ENCODE data around the gene AHRR. TPM values are rescaled to one million over a fixed set of nuclear protein-coding genes. Genes with fewer than 3 reads are reported as not detected.
"Not testable (repeated sequence)": the region's sequence is repeated elsewhere in the genome, so short reads cannot be mapped to it uniquely, and the experiment has no call there.

AHRR gene
- total RNA-seq (10 to 100 TPM; 36.9 to 43.4 TPM), polyA plus RNA-seq (ENCODE audit: insufficient read depth, low read depth, low replicate concordance) (68.5 TPM)
- long read RNA-seq, donor 1, result 0 reads
- long read RNA-seq, donor 2, result 0 reads

GRCh38 chr5:321230-321725, at the start of gene AHRR:
Gene AHRR (plus strand): TSS chr5:321714. CDS start chr5:343903, 22,189 bp downstream.
- Histone ChIP-seq H3K4me3 (peak within 1 kb of the TSS; percentile 41 to 50), H3K9me3 (no peaks in the 10 kb centered on the region), H3K27me3 (no peaks in the 10 kb centered on the region), H3K4me1 (no peaks in the 10 kb centered on the region), H3K36me3 (ENCODE audit: low read depth, missing control alignments) (no peaks in the 10 kb centered on the region), H3K27ac (no peak within 1 kb of the TSS)
- TF ChIP-seq, protein P1, sequence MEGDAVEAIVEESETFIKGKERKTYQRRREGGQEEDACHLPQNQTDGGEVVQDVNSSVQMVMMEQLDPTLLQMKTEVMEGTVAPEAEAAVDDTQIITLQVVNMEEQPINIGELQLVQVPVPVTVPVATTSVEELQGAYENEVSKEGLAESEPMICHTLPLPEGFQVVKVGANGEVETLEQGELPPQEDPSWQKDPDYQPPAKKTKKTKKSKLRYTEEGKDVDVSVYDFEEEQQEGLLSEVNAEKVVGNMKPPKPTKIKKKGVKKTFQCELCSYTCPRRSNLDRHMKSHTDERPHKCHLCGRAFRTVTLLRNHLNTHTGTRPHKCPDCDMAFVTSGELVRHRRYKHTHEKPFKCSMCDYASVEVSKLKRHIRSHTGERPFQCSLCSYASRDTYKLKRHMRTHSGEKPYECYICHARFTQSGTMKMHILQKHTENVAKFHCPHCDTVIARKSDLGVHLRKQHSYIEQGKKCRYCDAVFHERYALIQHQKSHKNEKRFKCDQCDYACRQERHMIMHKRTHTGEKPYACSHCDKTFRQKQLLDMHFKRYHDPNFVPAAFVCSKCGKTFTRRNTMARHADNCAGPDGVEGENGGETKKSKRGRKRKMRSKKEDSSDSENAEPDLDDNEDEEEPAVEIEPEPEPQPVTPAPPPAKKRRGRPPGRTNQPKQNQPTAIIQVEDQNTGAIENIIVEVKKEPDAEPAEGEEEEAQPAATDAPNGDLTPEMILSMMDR (IDR thresholded peaks at IDR 0.05), result peak in 1 of 3 experiments; percentile 20
- no peak for TF ChIP-seq POLR2A (IDR thresholded peaks at IDR 0.05)
- intact Hi-C loops (cut with DNase I; ENCODE audit: low total_unique reads), result no loop called here
- WGBS, 2 donors, result 0% methylated on average over 10 to 44 of the region's 51 CpGs
- peak; percentile 60 for DNase-seq

- H3K9me3 ChIP-seq; intact Hi-C loops (cut with DNase I; ENCODE audit: low total_unique reads); H3K27me3 ChIP-seq; DNase-seq; H3K36me3 ChIP-seq (ENCODE audit: low read depth, missing control alignments): not testable (repeated sequence)
- peak overlapping the region; percentile 92 to 98 for H3K4me3 ChIP-seq
- peak overlapping the region; percentile 67 to 84 for H3K27ac ChIP-seq
- peaks cover 11% of the 10 kb centered on the region for H3K4me1 ChIP-seq
- WGBS, 2 donors, result 3% methylated on average over 23 of the region's 41 CpGs; no CpG with 5 or more reads in 1 of the 2 donors
Observed at GRCh38 chr5:271828-272167, 49.7 kb upstream of the AHRR start.

GRCh38 chr5:273091-273490, 48.4 kb upstream of the AHRR start:
- DNase-seq; H3K9me3 ChIP-seq; H3K36me3 ChIP-seq (ENCODE audit: low read depth, missing control alignments); intact Hi-C loops (cut with DNase I; ENCODE audit: low total_unique reads); H3K27ac ChIP-seq; H3K27me3 ChIP-seq: not testable (repeated sequence)
- 42% methylated on average over 9 of the region's 9 CpGs for WGBS, 2 donors
- H3K4me1 ChIP-seq, result peaks cover 11% of the 10 kb centered on the region
- H3K4me3 ChIP-seq, result peak overlapping the region in 1 of 2 donors; percentile 98

DNA sequence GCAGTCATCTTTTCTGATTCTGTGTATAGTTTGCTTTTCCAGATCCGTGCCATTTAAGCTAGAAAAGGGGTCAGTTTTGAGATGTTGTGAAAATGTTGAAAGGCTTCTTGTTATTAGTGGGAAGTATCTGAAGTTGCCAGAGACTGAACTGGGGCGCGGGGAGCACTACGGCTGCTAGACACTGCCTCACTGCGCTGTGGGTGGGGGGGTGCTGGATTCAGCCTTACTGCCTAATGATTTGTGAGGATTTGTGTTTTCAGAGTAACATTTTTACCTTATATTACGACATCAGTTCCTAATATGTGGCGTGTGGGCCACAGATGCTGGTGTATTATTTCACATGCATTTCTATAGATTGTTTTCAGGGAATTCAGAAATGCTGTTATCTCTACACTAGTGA, 48.0 kb upstream of the AHRR start:
- H3K36me3 ChIP-seq (ENCODE audit: low read depth, missing control alignments); H3K27me3 ChIP-seq; intact Hi-C loops (cut with DNase I; ENCODE audit: low total_unique reads); H3K9me3 ChIP-seq; H3K27ac ChIP-seq; DNase-seq; H3K4me3 ChIP-seq: not testable (repeated sequence)
- peaks cover 11% of the 10 kb centered on the region for H3K4me1 ChIP-seq
- 64 to 76% methylated on average over 7 of the region's 7 CpGs for WGBS, 2 donors

GRCh38 chr5:274346-274745, 47.2 kb upstream of the AHRR start:
- intact Hi-C loops (cut with DNase I; ENCODE audit: low total_unique reads); H3K27me3 ChIP-seq; H3K4me3 ChIP-seq; H3K9me3 ChIP-seq; H3K27ac ChIP-seq; H3K36me3 ChIP-seq (ENCODE audit: low read depth, missing control alignments); DNase-seq: not testable (repeated sequence)
- H3K4me1 ChIP-seq, result peaks cover 11% of the 10 kb centered on the region
- 92 to 93% methylated on average over 7 of the region's 7 CpGs for WGBS, 2 donors

GRCh38 chr5:278646-279045, 42.9 kb upstream of the AHRR start:
- H3K4me1 ChIP-seq, result peaks cover under 1% of the 10 kb centered on the region
- no peaks in the 10 kb centered on the region for H3K27me3 ChIP-seq
- intact Hi-C loops (cut with DNase I; ENCODE audit: low total_unique reads), result no loop called here
- no peaks in the 10 kb centered on the region for H3K36me3 ChIP-seq (ENCODE audit: low read depth, missing control alignments)
- H3K9me3 ChIP-seq, result no peaks in the 10 kb centered on the region
- H3K27ac ChIP-seq, result no peak overlapping the region
- 88 to 90% methylated on average over 6 to 9 of the region's 9 CpGs for WGBS, 2 donors
- no peak overlapping the region for H3K4me3 ChIP-seq
- no peak for TF ChIP-seq POLR2A (IDR thresholded peaks at IDR 0.05)
- TF ChIP-seq, protein P1 (IDR thresholded peaks at IDR 0.05), result no peak
- no peak for DNase-seq

DNA sequence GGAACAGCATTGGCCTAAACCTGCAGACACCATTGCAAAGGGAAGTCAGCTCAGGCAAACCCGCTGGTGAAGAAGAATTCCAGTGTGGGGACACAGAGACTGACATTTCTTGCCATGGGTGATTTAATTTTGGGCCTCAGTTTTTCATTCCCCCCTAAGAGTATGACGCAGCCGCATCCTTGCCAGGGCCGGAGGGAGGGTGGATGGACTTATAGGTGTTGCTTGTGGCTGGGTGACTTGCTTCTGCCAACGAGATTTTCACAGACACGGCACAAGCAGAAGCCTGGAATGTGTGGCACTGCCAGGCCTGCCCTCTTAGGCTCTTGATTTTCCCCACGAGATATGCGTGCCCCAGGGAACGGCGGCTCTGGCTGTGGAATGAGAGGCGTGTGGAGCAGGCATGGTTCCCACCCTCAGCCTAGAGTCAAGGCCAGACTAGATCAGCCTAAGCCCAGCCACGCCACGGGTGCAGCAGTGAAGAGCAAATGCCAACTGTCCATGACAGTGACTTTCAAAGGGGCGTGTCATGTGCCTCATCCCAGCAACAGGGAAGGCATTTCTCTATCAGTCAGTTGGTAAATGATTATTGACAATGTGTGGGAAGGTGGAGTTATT, 42.4 kb upstream of the AHRR start:
- H3K4me1 ChIP-seq; H3K4me3 ChIP-seq; H3K27me3 ChIP-seq; H3K36me3 ChIP-seq (ENCODE audit: low read depth, missing control alignments); DNase-seq; H3K27ac ChIP-seq; H3K9me3 ChIP-seq; intact Hi-C loops (cut with DNase I; ENCODE audit: low total_unique reads): not testable (repeated sequence)
- 74 to 81% methylated on average over 9 to 14 of the region's 14 CpGs for WGBS, 2 donors
